Activated naive CD4-positive, alpha-beta T cell treated with anti-CD3 and anti-CD28 coated beads, Interleukin-2, amount 10 ng/mL, durations not matched to agents 7 days and 5 days (primary cell): ENCODE data around the gene DAAM1.

Experiments
- CTCF ChIA-PET: fragments of 350-600 bp; sonication (Branson Sonifier 250); formaldehyde crosslinking; loops from one replicate; lab custom pipeline; 2021; ENCODE audit warnings: antibody characterized with exemption; lab: Charles Lee
- DNase-seq: peaks from one replicate; pipeline ENCODE4 v3.0.0-alpha.2; 2020
- H3K27ac Mint-ChIP-seq: one replicate; pipeline ENCODE4 v1.8.0; 2021; ENCODE audit warnings: mild to moderate bottlenecking, moderate library complexity, mixed read lengths
- H3K27me3 Mint-ChIP-seq: one replicate; pipeline ENCODE4 v1.8.0; 2021; ENCODE audit warnings: mild to moderate bottlenecking, mixed read lengths
- H3K36me3 Mint-ChIP-seq: one replicate; pipeline ENCODE4 v1.8.0; 2021; ENCODE audit warnings: mixed read lengths
- H3K4me1 Mint-ChIP-seq: one replicate; pipeline ENCODE4 v1.8.0; 2021; ENCODE audit warnings: mixed read lengths
- H3K4me3 Mint-ChIP-seq: one replicate; pipeline ENCODE4 v1.8.0; 2021; ENCODE audit warnings: mild to moderate bottlenecking, moderate library complexity, mixed read lengths
- H3K9me3 Mint-ChIP-seq: one replicate; pipeline ENCODE4 v1.8.0; 2021; ENCODE audit warnings: mixed read lengths

Gene DAAM1

GRCh38 chr14:59305836-59306555 lies 117.5 kb downstream of the DAAM1 start:
- DNase-seq: no peak
- Mint-ChIP-seq H3K9me3 (no peaks in the 10 kb centered on the region), H3K4me3 (no peak overlapping the region), H3K36me3 (peaks cover 2% of the 10 kb centered on the region), H3K27me3 (no peaks in the 10 kb centered on the region), H3K27ac (no peak overlapping the region), H3K4me1 (peaks cover 14% of the 10 kb centered on the region)
- CTCF ChIA-PET: interaction anchor here (0.9 kb wide), 1 partner anchor 10 kb away, joined by 4 read pairs; no protein-coding TSS in a partner anchor

- Mint-ChIP-seq H3K4me1 (peaks cover 7% of the 10 kb centered on the region), H3K4me3 (no peak overlapping the region), H3K27me3 (no peaks in the 10 kb centered on the region), H3K9me3 (no peaks in the 10 kb centered on the region), H3K27ac (no peak overlapping the region), H3K36me3 (peaks cover 2% of the 10 kb centered on the region)
- CTCF ChIA-PET: no interaction called here
- no peak for DNase-seq
Observed at GRCh38 chr14:59306775-59307174, 118.3 kb downstream of the DAAM1 start.

- peaks cover 2% of the 10 kb centered on the region for H3K4me1 Mint-ChIP-seq
- no peak overlapping the region for H3K27ac Mint-ChIP-seq
- H3K27me3 Mint-ChIP-seq: no peaks in the 10 kb centered on the region
- CTCF ChIA-PET: no interaction called here
- H3K4me3 Mint-ChIP-seq: no peak overlapping the region
- H3K9me3 Mint-ChIP-seq: no peaks in the 10 kb centered on the region
- H3K36me3 Mint-ChIP-seq: no peaks in the 10 kb centered on the region
- DNase-seq: no peak
Observed at GRCh38 chr14:59308086-59308485, 119.6 kb downstream of the DAAM1 start.

- no peaks in the 10 kb centered on the region for H3K27me3 Mint-ChIP-seq
- no peaks in the 10 kb centered on the region for H3K36me3 Mint-ChIP-seq
- H3K4me3 Mint-ChIP-seq: no peak overlapping the region
- H3K4me1 Mint-ChIP-seq: peaks cover 2% of the 10 kb centered on the region
- H3K27ac Mint-ChIP-seq: no peak overlapping the region
- H3K9me3 Mint-ChIP-seq: no peaks in the 10 kb centered on the region
- no peak for DNase-seq
- CTCF ChIA-PET: no interaction called here
Observed at GRCh38 chr14:59308673-59309072, 120.2 kb downstream of the DAAM1 start.

- no peaks in the 10 kb centered on the region for H3K27me3 Mint-ChIP-seq
- CTCF ChIA-PET: no interaction called here
- no peak overlapping the region for H3K4me3 Mint-ChIP-seq
- no peak overlapping the region for H3K27ac Mint-ChIP-seq
- DNase-seq: no peak
- no peaks in the 10 kb centered on the region for H3K36me3 Mint-ChIP-seq
- peaks cover 2% of the 10 kb centered on the region for H3K4me1 Mint-ChIP-seq
- no peaks in the 10 kb centered on the region for H3K9me3 Mint-ChIP-seq
Observed at GRCh38 chr14:59309291-59309900, 120.9 kb downstream of the DAAM1 start.

GRCh38 chr14:59310633-59311032 lies 122.2 kb downstream of the DAAM1 start:
- Mint-ChIP-seq H3K36me3 (no peaks in the 10 kb centered on the region), H3K27me3 (no peaks in the 10 kb centered on the region), H3K9me3 (no peaks in the 10 kb centered on the region), H3K4me3 (no peak overlapping the region), H3K4me1 (peaks cover 2% of the 10 kb centered on the region), H3K27ac (no peak overlapping the region)
- no peak for DNase-seq
- CTCF ChIA-PET: no interaction called here

- Mint-ChIP-seq H3K36me3 (no peaks in the 10 kb centered on the region), H3K4me3 (no peak overlapping the region), H3K4me1 (peaks cover 1% of the 10 kb centered on the region), H3K27ac (no peak overlapping the region), H3K9me3 (no peaks in the 10 kb centered on the region), H3K27me3 (no peaks in the 10 kb centered on the region)
- CTCF ChIA-PET: no interaction called here
- DNase-seq: no peak
Observed at GRCh38 chr14:59311723-59312122, 123.3 kb downstream of the DAAM1 start.

- Mint-ChIP-seq H3K36me3 (no peaks in the 10 kb centered on the region), H3K9me3 (no peaks in the 10 kb centered on the region), H3K4me3 (no peak overlapping the region), H3K27ac (no peak overlapping the region), H3K27me3 (no peaks in the 10 kb centered on the region), H3K4me1 (no peaks in the 10 kb centered on the region)
- CTCF ChIA-PET: no interaction called here
- no peak for DNase-seq
Observed at GRCh38 chr14:59313144-59313651, 124.7 kb downstream of the DAAM1 start.

GRCh38 chr14:59313658-59314608 lies 125.5 kb downstream of the DAAM1 start:
- no peaks in the 10 kb centered on the region for H3K27me3 Mint-ChIP-seq
- CTCF ChIA-PET: interaction anchor here (0.7 kb wide), 1 partner anchor 125 kb away, joined by 4 read pairs; no protein-coding TSS in a partner anchor
- H3K9me3 Mint-ChIP-seq: no peaks in the 10 kb centered on the region
- H3K4me1 Mint-ChIP-seq: no peaks in the 10 kb centered on the region
- no peak overlapping the region for H3K4me3 Mint-ChIP-seq
- H3K27ac Mint-ChIP-seq: no peak overlapping the region
- DNase-seq: no peak
- no peaks in the 10 kb centered on the region for H3K36me3 Mint-ChIP-seq

- Mint-ChIP-seq H3K27me3 (no peaks in the 10 kb centered on the region), H3K9me3 (no peaks in the 10 kb centered on the region), H3K27ac (no peak overlapping the region), H3K36me3 (no peaks in the 10 kb centered on the region), H3K4me3 (no peak overlapping the region), H3K4me1 (no peaks in the 10 kb centered on the region)
- DNase-seq: no peak
- CTCF ChIA-PET: interaction anchor here (0.7 kb wide), 1 partner anchor 124 kb away, joined by 4 read pairs; no protein-coding TSS in a partner anchor
Observed at GRCh38 chr14:59314953-59315599, 126.6 kb downstream of the DAAM1 start.

GRCh38 chr14:59316151-59316830 lies 127.8 kb downstream of the DAAM1 start:
- H3K27me3 Mint-ChIP-seq: no peaks in the 10 kb centered on the region
- H3K4me3 Mint-ChIP-seq: no peak overlapping the region

GRCh38 chr14:59317346-59317745 lies 128.9 kb downstream of the DAAM1 start:
- H3K4me3 Mint-ChIP-seq: no peak overlapping the region

More at GRCh38 chr14:59316151-59316830, 127.8 kb downstream of the DAAM1 start:
- H3K27ac Mint-ChIP-seq: no peak overlapping the region
- peaks cover 1% of the 10 kb centered on the region for H3K36me3 Mint-ChIP-seq
- DNase-seq: no peak
- H3K4me1 Mint-ChIP-seq: peaks cover 8% of the 10 kb centered on the region
- no peaks in the 10 kb centered on the region for H3K9me3 Mint-ChIP-seq
- CTCF ChIA-PET: no interaction called here

GRCh38 chr14:59317798-59318505 lies 129.5 kb downstream of the DAAM1 start:
- H3K27ac Mint-ChIP-seq: no peak overlapping the region
- H3K4me1 Mint-ChIP-seq: peaks cover 13% of the 10 kb centered on the region
- H3K4me3 Mint-ChIP-seq: no peak overlapping the region
- no peak for DNase-seq
- no peaks in the 10 kb centered on the region for H3K9me3 Mint-ChIP-seq
- CTCF ChIA-PET: no interaction called here
- H3K36me3 Mint-ChIP-seq: peaks cover 1% of the 10 kb centered on the region
- H3K27me3 Mint-ChIP-seq: no peaks in the 10 kb centered on the region

More at GRCh38 chr14:59317346-59317745, 128.9 kb downstream of the DAAM1 start:
- no peak overlapping the region for H3K27ac Mint-ChIP-seq
- no peaks in the 10 kb centered on the region for H3K9me3 Mint-ChIP-seq
- H3K36me3 Mint-ChIP-seq: peaks cover 1% of the 10 kb centered on the region
- CTCF ChIA-PET: no interaction called here
- H3K4me1 Mint-ChIP-seq: peaks cover 13% of the 10 kb centered on the region
- no peaks in the 10 kb centered on the region for H3K27me3 Mint-ChIP-seq
- DNase-seq: no peak
